Measurements from ENCODE around the gene RGS10.

The RGS10 gene

GRCh38 chr10:119493155-119493554, 49.4 kb downstream of the RGS10 start:
- no peak overlapping the region for H3K4me3 ChIP-seq (ENCODE audit: low read depth, low read length)
- in situ Hi-C loops (cut with HindIII; ENCODE audit: low sequenced_read_pairs) = no loop called here
- TF ChIP-seq, protein P1, sequence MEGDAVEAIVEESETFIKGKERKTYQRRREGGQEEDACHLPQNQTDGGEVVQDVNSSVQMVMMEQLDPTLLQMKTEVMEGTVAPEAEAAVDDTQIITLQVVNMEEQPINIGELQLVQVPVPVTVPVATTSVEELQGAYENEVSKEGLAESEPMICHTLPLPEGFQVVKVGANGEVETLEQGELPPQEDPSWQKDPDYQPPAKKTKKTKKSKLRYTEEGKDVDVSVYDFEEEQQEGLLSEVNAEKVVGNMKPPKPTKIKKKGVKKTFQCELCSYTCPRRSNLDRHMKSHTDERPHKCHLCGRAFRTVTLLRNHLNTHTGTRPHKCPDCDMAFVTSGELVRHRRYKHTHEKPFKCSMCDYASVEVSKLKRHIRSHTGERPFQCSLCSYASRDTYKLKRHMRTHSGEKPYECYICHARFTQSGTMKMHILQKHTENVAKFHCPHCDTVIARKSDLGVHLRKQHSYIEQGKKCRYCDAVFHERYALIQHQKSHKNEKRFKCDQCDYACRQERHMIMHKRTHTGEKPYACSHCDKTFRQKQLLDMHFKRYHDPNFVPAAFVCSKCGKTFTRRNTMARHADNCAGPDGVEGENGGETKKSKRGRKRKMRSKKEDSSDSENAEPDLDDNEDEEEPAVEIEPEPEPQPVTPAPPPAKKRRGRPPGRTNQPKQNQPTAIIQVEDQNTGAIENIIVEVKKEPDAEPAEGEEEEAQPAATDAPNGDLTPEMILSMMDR (IDR thresholded peaks at IDR 0.05; ENCODE audit: low read depth, low read length, missing control alignments) = no peak
- DNase-seq (ENCODE audit: low read depth) = no peak

GRCh38 chr10:119491966-119492757, 50.4 kb downstream of the RGS10 start:
- TF ChIP-seq, protein P1 (IDR thresholded peaks at IDR 0.05; ENCODE audit: low read depth, low read length, missing control alignments) = no peak
- H3K4me3 ChIP-seq (ENCODE audit: low read depth, low read length) = no peak overlapping the region
- DNase-seq (ENCODE audit: low read depth) = no peak
- in situ Hi-C loops (cut with HindIII; ENCODE audit: low sequenced_read_pairs) = no loop called here

- H3K4me3 ChIP-seq (ENCODE audit: low read depth, low read length) = peak overlapping the region; percentile 31
- no peak for DNase-seq (ENCODE audit: low read depth)
- in situ Hi-C loops (cut with HindIII; ENCODE audit: low sequenced_read_pairs) = no loop called here
- TF ChIP-seq, protein P1 (IDR thresholded peaks at IDR 0.05; ENCODE audit: low read depth, low read length, missing control alignments) = no peak
Measured at GRCh38 chr10:119489991-119490326, 52.6 kb downstream of the RGS10 start.

- no peak for DNase-seq (ENCODE audit: low read depth)
- TF ChIP-seq, protein P1 (IDR thresholded peaks at IDR 0.05; ENCODE audit: low read depth, low read length, missing control alignments) = no peak
- in situ Hi-C loops (cut with HindIII; ENCODE audit: low sequenced_read_pairs) = no loop called here
- H3K4me3 ChIP-seq (ENCODE audit: low read depth, low read length) = no peak overlapping the region
Measured at GRCh38 chr10:119488675-119489074, 53.8 kb downstream of the RGS10 start.

- no peak overlapping the region for H3K4me3 ChIP-seq (ENCODE audit: low read depth, low read length)
- TF ChIP-seq, protein P1 (IDR thresholded peaks at IDR 0.05; ENCODE audit: low read depth, low read length, missing control alignments) = no peak
- no peak for DNase-seq (ENCODE audit: low read depth)
- in situ Hi-C loops (cut with HindIII; ENCODE audit: low sequenced_read_pairs) = no loop called here
Measured at GRCh38 chr10:119483839-119484238, 58.7 kb downstream of the RGS10 start.

- TF ChIP-seq, protein P1 (IDR thresholded peaks at IDR 0.05; ENCODE audit: low read depth, low read length, missing control alignments) = no peak
- no peak for DNase-seq (ENCODE audit: low read depth)
- H3K4me3 ChIP-seq (ENCODE audit: low read depth, low read length) = no peak overlapping the region
- in situ Hi-C loops (cut with HindIII; ENCODE audit: low sequenced_read_pairs) = no loop called here
Measured at GRCh38 chr10:119483001-119483400, 59.5 kb downstream of the RGS10 start.

All from astrocyte of the cerebellum (primary cell).